Progenitor cell of endocrine pancreas (in vitro differentiated cells): Measurements from ENCODE around the gene CD300H. TPM values are rescaled to one million over a fixed set of nuclear protein-coding genes. Genes with fewer than 3 reads are reported as not detected.

ENCODE experiments used
- DNase-seq: peaks from one replicate; pipeline ENCODE4 v3.0.0; 2021; ENCODE audit warnings: low spot score; ENCODE audit not compliant: unreplicated experiment
- H3K27ac Mint-ChIP-seq: 2 replicates; pipeline ENCODE4 v1.8.0; 2021; ENCODE audit warnings: mild to moderate bottlenecking, moderate library complexity, mixed read lengths
- H3K27me3 Mint-ChIP-seq: 2 replicates; pipeline ENCODE4 v1.8.0; 2021; ENCODE audit warnings: mixed read lengths
- H3K36me3 Mint-ChIP-seq: 2 replicates; pipeline ENCODE4 v1.8.0; 2022; ENCODE audit warnings: mixed read lengths; ENCODE audit not compliant: insufficient read depth
- H3K4me1 Mint-ChIP-seq: 2 replicates; pipeline ENCODE4 v1.8.0; 2021; ENCODE audit warnings: low read depth, mixed read lengths
- H3K4me3 Mint-ChIP-seq: 2 replicates; pipeline ENCODE4 v1.8.0; 2021; ENCODE audit warnings: low read depth, mild to moderate bottlenecking, moderate library complexity, mixed read lengths
- H3K9me3 Mint-ChIP-seq: 2 replicates; pipeline ENCODE4 v1.8.0; 2021; ENCODE audit warnings: low read depth, mixed read lengths
- total RNA-seq: library from RNA; stranded (reverse); gene quantifications from 2 replicates; pipeline ENCODE4 v1.2.1, GENCODE V29; 2021
- TF ChIP-seq, protein P1 (sequence below): fragments of 200-600 bp; sonication (generic); IDR thresholded peaks from one replicate; pipeline ENCODE4 v1.5.0; 2021; ENCODE audit warnings: antibody characterized with exemption, mild to moderate bottlenecking; ENCODE audit not compliant: unreplicated experiment

CD300H gene
- total RNA-seq, 1 donor from 2014 or later: not detected

DNA sequence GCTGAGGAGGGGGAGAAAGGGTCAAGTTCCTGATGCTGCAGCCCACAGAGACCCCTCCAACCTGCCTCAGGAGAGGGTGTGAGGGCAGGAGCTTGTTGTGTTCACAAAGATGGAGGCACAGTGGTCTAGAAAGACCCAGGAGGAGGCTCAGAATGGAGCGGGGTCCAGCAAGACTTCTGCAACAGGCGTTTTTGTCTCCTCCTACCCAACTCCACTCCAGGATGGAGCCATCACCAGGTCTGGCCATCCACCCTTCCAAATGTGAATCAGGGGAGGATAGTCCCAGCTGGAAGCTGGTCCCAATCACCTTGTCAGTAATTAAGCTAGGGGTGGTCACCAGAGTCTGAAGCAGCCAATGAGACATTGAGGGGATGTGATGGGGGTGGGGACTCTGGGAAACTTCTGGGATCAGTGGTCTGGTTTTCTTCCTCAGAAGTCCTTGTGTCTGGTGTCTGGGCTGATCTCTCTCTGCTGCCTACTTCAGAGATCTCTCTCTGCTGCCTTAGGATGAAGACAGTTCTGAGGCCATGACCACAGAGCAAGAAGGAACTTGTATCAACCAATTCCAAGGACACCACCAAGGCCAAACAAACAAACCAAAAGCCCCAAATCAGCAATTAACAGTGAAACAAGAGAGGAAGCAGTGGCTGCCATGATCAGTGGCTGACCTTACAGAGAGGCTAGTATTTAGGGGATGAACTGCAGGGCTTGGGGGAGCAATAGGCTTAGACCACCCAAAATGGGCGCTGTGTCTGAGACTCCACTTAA lies 50.6 kb downstream of the CD300H start:
- Mint-ChIP-seq H3K27me3 (peaks cover 16% of the 10 kb centered on the region), H3K4me3 (no peak overlapping the region), H3K9me3 (peaks cover 13% of the 10 kb centered on the region), H3K27ac (no peak overlapping the region), H3K4me1 (no peaks in the 10 kb centered on the region), H3K36me3 (peaks cover 8% of the 10 kb centered on the region)
- TF ChIP-seq, protein P1, sequence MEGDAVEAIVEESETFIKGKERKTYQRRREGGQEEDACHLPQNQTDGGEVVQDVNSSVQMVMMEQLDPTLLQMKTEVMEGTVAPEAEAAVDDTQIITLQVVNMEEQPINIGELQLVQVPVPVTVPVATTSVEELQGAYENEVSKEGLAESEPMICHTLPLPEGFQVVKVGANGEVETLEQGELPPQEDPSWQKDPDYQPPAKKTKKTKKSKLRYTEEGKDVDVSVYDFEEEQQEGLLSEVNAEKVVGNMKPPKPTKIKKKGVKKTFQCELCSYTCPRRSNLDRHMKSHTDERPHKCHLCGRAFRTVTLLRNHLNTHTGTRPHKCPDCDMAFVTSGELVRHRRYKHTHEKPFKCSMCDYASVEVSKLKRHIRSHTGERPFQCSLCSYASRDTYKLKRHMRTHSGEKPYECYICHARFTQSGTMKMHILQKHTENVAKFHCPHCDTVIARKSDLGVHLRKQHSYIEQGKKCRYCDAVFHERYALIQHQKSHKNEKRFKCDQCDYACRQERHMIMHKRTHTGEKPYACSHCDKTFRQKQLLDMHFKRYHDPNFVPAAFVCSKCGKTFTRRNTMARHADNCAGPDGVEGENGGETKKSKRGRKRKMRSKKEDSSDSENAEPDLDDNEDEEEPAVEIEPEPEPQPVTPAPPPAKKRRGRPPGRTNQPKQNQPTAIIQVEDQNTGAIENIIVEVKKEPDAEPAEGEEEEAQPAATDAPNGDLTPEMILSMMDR: no peak
- no peak for DNase-seq

DNA sequence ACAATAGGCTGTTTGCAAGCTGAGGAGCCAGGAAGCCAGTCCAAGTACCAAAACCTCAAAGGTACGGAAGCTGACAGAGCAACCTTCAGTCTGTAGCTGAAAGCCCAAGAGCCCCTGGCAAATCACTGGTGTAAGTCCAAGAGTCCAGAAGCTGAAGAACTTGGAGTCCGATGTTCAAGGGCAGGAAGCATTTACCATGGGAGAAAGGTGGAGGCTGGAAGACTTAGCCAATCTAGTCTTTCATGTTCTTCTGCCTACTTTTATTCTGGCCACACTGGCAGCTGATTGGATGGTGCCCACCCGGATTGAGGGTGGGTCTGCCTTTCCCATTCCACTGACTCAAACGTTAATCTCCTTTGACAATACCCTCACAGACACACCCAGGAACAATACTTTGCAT lies 51.4 kb downstream of the CD300H start:
- Mint-ChIP-seq H3K27me3 (peaks cover 12% of the 10 kb centered on the region), H3K4me3 (no peak overlapping the region), H3K36me3 (peaks cover 8% of the 10 kb centered on the region), H3K27ac (no peak overlapping the region), H3K4me1 (no peaks in the 10 kb centered on the region), H3K9me3 (peaks cover 13% of the 10 kb centered on the region)
- DNase-seq: no peak
- TF ChIP-seq, protein P1: no peak

DNA sequence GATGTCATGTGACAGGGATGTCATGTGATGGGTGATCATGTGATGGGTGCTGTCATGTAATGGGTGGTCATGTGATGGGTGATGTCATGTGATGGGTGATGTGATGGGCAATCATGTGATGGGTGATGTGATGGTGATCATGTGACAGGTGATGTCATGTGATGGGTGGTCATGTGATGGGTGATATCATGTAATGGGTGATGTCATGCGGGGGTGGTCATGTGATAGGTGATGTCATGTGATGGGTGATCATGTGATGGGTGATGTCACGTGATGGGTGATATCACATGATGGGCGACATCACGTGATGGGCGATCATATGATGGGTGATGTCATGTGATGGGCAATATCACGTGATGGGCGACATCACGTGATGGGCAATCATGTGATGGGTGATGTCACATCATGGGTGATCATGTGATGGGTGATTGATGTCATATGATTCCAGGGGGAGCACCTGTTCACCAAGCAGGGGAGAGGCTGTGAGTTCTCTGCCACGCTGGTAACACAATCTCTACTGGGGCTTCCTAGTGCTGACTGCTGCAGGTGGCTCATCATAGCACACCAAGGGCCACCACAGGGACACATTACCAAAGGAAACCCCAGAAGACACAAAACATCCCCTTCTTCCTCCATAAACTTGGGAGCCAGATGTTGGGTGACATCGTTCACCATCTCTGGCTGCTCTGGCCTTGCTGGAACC lies 52.5 kb downstream of the CD300H start:
- H3K27me3 Mint-ChIP-seq: peaks cover 14% of the 10 kb centered on the region
- no peak overlapping the region for H3K4me3 Mint-ChIP-seq
- peaks cover 17% of the 10 kb centered on the region for H3K9me3 Mint-ChIP-seq

DNA sequence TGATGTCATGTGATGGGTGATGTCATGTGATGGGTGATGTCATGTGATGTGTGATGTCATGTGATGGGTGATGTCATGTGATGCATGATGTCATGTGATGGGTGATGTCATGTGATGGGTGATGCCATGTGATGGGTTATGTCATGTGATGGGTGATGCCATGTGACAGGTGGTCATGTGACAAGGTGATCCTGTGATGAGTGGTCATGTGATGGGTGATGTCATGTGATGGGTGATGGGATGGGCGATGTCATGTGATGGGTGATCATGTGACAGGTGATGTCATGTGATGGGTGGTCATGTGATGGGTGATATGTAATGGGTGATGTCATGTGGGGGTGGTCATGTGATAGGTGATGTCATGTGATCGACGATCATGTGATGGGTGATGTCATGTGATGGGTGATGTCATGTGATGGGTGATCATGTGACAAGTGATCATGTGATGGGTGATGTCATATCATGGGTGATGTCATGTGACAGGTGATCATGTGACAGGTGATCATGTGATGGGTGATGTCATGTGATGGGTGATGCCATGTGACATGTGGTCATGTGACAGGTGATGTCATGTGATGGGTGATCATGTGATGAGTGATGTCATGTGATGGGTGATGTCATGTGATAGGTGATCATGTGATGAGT lies 53.2 kb downstream of the CD300H start:
- no peak for DNase-seq
- H3K4me3 Mint-ChIP-seq: no peak overlapping the region

More for the DNA sequence above, 52.5 kb downstream of the CD300H start:
- DNase-seq: no peak
- H3K4me1 Mint-ChIP-seq: no peaks in the 10 kb centered on the region
- TF ChIP-seq, protein P1: no peak
- peak overlapping the region; percentile 98 for H3K27ac Mint-ChIP-seq
- peaks cover 8% of the 10 kb centered on the region for H3K36me3 Mint-ChIP-seq

More for the DNA sequence above, 53.2 kb downstream of the CD300H start:
- Mint-ChIP-seq H3K36me3 (peaks cover 8% of the 10 kb centered on the region), H3K9me3 (peaks cover 18% of the 10 kb centered on the region), H3K27me3 (peaks cover 15% of the 10 kb centered on the region), H3K4me1 (no peaks in the 10 kb centered on the region), H3K27ac (peak overlapping the region; percentile 98)
- TF ChIP-seq, protein P1: no peak
